GM12878 (cell line): Measurements from ENCODE around the gene MEGF9.

Experiments
- CUX1 ChIP-seq: IDR thresholded peaks from 2 replicates; pipeline ENCODE4 v1.6.1; 2012; ENCODE audit warnings: improper control_type of control experiment, low read depth, low read length; ENCODE audit not compliant: insufficient replicate concordance
- EZH2 ChIP-seq: IDR thresholded peaks from 2 replicates; pipeline ENCODE4 v1.6.1; 2012; ENCODE audit warnings: low read depth, mild to moderate bottlenecking, control low read depth, inconsistent platforms, low read length, borderline replicate concordance; ENCODE audit not compliant: control insufficient read depth
- MEF2B ChIP-seq: fragments of 450-650 bp; IDR thresholded peaks from 2 replicates; pipeline ENCODE4 v1.6.1; 2018; ENCODE audit warnings: mild to moderate bottlenecking, moderate library complexity; ENCODE audit not compliant: partially characterized antibody, poor library complexity, severe bottlenecking
- POLR2A ChIP-seq: IDR thresholded peaks from 2 replicates; pipeline ENCODE4 v1.6.1; 2011; ENCODE audit warnings: low read depth, mild to moderate bottlenecking, low read length
- RAD21 ChIP-seq: IDR thresholded peaks from 2 replicates; pipeline ENCODE4 v1.6.1; 2011; ENCODE audit warnings: mild to moderate bottlenecking, low read depth, low read length, moderate library complexity; ENCODE audit not compliant: insufficient read depth
- REST ChIP-seq: IDR thresholded peaks from 2 replicates; pipeline ENCODE4 v1.6.1; 2012; ENCODE audit warnings: mild to moderate bottlenecking, low read depth, low read length
- SREBF1 ChIP-seq: IDR thresholded peaks from 2 replicates; pipeline ENCODE4 v1.6.1; 2012; ENCODE audit warnings: mild to moderate bottlenecking, low read length
- TCF7 ChIP-seq: IDR thresholded peaks from 2 replicates; pipeline ENCODE4 v1.6.1; 2014; ENCODE audit warnings: antibody characterized with exemption, borderline replicate concordance
- TF ChIP-seq, protein P1 (sequence below), 3 experiments: IDR thresholded peaks in 2 of 3; conservative IDR thresholded peaks in 1 of 3; 2 replicates each; pipeline ENCODE4 v1.5.1; 2011; ENCODE audit warnings: low read depth in 3 of 3, low read length in 3 of 3, mild to moderate bottlenecking in 3 of 3, control low read depth in 2 of 3, moderate library complexity in 2 of 3, inconsistent platforms in 1 of 3, mixed read lengths in 1 of 3; ENCODE audit not compliant: control insufficient read depth in 2 of 3, insufficient read depth in 1 of 3; ENCODE audit errors: extremely low read depth in 1 of 3
- TF ChIP-seq, protein P2 (sequence below): IDR thresholded peaks from 2 replicates; pipeline ENCODE4 v1.6.1; 2012; ENCODE audit warnings: low read depth, low read length, improper control_type of control experiment
- TF ChIP-seq, protein P3 (sequence below): fragments of 450-650 bp; IDR thresholded peaks from 2 replicates; pipeline ENCODE4 v1.6.1; 2017; ENCODE audit warnings: mild to moderate bottlenecking, moderate library complexity
- TF ChIP-seq, protein P4 (sequence below): fragments of 150-350 bp; IDR thresholded peaks from 2 replicates; pipeline ENCODE4 v1.6.1; 2016; ENCODE audit warnings: low read depth, low read length

GRCh38 chr9:120609636-120610035 is 104.6 kb downstream of the MEGF9 start:
- no peak for TF ChIP-seq CUX1
- TF ChIP-seq, protein P1, sequence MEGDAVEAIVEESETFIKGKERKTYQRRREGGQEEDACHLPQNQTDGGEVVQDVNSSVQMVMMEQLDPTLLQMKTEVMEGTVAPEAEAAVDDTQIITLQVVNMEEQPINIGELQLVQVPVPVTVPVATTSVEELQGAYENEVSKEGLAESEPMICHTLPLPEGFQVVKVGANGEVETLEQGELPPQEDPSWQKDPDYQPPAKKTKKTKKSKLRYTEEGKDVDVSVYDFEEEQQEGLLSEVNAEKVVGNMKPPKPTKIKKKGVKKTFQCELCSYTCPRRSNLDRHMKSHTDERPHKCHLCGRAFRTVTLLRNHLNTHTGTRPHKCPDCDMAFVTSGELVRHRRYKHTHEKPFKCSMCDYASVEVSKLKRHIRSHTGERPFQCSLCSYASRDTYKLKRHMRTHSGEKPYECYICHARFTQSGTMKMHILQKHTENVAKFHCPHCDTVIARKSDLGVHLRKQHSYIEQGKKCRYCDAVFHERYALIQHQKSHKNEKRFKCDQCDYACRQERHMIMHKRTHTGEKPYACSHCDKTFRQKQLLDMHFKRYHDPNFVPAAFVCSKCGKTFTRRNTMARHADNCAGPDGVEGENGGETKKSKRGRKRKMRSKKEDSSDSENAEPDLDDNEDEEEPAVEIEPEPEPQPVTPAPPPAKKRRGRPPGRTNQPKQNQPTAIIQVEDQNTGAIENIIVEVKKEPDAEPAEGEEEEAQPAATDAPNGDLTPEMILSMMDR (IDR thresholded peaks at IDR 0.05 in 2 of 3, conservative IDR thresholded peaks at IDR 0.05 in 1 of 3; ENCODE audit: control insufficient read depth in 2 of 3, extremely low read depth in 1 of 3, insufficient read depth in 1 of 3, low read depth in 3 of 3, low read length in 3 of 3) = no peak
- no peak for TF ChIP-seq REST
- TF ChIP-seq MEF2B = no peak
- no peak for TF ChIP-seq SREBF1
- TF ChIP-seq, protein P2, sequence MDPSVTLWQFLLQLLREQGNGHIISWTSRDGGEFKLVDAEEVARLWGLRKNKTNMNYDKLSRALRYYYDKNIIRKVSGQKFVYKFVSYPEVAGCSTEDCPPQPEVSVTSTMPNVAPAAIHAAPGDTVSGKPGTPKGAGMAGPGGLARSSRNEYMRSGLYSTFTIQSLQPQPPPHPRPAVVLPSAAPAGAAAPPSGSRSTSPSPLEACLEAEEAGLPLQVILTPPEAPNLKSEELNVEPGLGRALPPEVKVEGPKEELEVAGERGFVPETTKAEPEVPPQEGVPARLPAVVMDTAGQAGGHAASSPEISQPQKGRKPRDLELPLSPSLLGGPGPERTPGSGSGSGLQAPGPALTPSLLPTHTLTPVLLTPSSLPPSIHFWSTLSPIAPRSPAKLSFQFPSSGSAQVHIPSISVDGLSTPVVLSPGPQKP = no peak
- TF ChIP-seq POLR2A = no peak
- TF ChIP-seq RAD21 = no peak
- TF ChIP-seq EZH2 = no peak
- TF ChIP-seq, protein P3, sequence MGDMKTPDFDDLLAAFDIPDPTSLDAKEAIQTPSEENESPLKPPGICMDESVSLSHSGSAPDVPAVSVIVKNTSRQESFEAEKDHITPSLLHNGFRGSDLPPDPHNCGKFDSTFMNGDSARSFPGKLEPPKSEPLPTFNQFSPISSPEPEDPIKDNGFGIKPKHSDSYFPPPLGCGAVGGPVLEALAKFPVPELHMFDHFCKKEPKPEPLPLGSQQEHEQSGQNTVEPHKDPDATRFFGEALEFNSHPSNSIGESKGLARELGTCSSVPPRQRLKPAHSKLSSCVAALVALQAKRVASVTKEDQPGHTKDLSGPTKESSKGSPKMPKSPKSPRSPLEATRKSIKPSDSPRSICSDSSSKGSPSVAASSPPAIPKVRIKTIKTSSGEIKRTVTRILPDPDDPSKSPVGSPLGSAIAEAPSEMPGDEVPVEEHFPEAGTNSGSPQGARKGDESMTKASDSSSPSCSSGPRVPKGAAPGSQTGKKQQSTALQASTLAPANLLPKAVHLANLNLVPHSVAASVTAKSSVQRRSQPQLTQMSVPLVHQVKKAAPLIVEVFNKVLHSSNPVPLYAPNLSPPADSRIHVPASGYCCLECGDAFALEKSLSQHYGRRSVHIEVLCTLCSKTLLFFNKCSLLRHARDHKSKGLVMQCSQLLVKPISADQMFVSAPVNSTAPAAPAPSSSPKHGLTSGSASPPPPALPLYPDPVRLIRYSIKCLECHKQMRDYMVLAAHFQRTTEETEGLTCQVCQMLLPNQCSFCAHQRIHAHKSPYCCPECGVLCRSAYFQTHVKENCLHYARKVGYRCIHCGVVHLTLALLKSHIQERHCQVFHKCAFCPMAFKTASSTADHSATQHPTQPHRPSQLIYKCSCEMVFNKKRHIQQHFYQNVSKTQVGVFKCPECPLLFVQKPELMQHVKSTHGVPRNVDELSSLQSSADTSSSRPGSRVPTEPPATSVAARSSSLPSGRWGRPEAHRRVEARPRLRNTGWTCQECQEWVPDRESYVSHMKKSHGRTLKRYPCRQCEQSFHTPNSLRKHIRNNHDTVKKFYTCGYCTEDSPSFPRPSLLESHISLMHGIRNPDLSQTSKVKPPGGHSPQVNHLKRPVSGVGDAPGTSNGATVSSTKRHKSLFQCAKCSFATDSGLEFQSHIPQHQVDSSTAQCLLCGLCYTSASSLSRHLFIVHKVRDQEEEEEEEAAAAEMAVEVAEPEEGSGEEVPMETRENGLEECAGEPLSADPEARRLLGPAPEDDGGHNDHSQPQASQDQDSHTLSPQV = no peak
- TF ChIP-seq TCF7 = no peak
- TF ChIP-seq, protein P4, sequence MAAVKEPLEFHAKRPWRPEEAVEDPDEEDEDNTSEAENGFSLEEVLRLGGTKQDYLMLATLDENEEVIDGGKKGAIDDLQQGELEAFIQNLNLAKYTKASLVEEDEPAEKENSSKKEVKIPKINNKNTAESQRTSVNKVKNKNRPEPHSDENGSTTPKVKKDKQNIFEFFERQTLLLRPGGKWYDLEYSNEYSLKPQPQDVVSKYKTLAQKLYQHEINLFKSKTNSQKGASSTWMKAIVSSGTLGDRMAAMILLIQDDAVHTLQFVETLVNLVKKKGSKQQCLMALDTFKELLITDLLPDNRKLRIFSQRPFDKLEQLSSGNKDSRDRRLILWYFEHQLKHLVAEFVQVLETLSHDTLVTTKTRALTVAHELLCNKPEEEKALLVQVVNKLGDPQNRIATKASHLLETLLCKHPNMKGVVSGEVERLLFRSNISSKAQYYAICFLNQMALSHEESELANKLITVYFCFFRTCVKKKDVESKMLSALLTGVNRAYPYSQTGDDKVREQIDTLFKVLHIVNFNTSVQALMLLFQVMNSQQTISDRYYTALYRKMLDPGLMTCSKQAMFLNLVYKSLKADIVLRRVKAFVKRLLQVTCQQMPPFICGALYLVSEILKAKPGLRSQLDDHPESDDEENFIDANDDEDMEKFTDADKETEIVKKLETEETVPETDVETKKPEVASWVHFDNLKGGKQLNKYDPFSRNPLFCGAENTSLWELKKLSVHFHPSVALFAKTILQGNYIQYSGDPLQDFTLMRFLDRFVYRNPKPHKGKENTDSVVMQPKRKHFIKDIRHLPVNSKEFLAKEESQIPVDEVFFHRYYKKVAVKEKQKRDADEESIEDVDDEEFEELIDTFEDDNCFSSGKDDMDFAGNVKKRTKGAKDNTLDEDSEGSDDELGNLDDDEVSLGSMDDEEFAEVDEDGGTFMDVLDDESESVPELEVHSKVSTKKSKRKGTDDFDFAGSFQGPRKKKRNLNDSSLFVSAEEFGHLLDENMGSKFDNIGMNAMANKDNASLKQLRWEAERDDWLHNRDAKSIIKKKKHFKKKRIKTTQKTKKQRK = no peak
